Measurements from ENCODE around the gene TMEM185B. TPM values are rescaled to one million over a fixed set of nuclear protein-coding genes. Genes with fewer than 3 reads are reported as not detected.

Gene TMEM185B
- total RNA-seq = 25.9 and 26.5 TPM in 2 replicates

GRCh38 chr2:120223034-120223912 lies at the start of gene TMEM185B:
Gene TMEM185B, minus strand, starts transcription at chr2:120223400. Its CDS starts 424 bp downstream, at chr2:120222976.

DNA sequence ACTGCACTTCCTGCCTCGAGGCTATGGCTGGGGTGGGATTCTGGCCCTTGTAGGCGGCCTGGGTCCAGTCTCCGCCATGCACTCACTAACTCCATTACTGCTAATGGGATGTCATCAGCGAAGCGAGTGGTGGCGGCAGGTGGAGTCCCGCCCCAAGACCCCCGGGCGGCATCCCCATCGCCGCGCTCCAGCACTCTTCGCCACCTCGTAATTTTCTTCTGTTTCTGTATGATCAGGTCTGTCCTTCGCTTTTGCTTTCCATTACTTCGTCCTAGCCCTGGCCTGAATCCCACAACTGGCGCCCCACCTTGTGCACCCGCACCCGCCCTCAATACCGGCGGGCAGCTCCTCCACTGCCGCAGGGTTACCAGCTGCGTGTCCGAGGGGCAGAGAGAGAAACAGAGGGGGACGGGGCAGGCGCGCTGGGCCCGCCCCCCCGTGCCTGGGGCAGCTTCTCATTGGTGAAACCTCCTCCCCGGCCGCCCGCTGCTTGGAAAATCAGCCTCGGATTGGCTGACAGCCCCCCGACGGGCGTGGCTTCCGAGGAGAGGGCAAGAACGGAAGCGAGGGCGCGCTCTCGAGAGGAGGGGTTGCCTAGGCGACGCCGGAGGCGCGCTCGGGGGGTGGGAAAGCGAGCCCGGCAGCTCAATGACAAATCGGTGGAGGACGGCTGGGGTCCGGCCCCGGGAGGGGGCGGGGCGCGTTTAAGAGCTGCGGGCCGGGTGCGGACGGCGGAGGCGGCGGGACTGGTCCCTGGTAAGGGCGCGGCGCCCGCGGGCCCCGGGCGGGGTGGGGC lies 29.2 kb upstream of the TMEM185B start, which contains the start of gene RALB:
Gene RALB, plus strand, starts transcription at position 628 of the 796 bp plus-strand sequence. CDS start 25,813 bp downstream, outside the sequence.

Other genes starting within 250 kb of the TMEM185B start
- 7.7 and 18.4 TPM in 2 replicates for gene EPB41L5, start 210.3 kb downstream of the TMEM185B start, total RNA-seq
- 35.8 and 37.9 TPM in 2 replicates for gene RALB, start 29.5 kb upstream of the TMEM185B start, total RNA-seq
- 0.09 and 1.6 TPM in 2 replicates for gene INHBB, start 122.7 kb upstream of the TMEM185B start, total RNA-seq